ENCODE data around the gene ITIH4.

GRCh38 chr3:52830535-52831258 is at the start of gene ITIH4:
- TF ChIP-seq, protein P1, sequence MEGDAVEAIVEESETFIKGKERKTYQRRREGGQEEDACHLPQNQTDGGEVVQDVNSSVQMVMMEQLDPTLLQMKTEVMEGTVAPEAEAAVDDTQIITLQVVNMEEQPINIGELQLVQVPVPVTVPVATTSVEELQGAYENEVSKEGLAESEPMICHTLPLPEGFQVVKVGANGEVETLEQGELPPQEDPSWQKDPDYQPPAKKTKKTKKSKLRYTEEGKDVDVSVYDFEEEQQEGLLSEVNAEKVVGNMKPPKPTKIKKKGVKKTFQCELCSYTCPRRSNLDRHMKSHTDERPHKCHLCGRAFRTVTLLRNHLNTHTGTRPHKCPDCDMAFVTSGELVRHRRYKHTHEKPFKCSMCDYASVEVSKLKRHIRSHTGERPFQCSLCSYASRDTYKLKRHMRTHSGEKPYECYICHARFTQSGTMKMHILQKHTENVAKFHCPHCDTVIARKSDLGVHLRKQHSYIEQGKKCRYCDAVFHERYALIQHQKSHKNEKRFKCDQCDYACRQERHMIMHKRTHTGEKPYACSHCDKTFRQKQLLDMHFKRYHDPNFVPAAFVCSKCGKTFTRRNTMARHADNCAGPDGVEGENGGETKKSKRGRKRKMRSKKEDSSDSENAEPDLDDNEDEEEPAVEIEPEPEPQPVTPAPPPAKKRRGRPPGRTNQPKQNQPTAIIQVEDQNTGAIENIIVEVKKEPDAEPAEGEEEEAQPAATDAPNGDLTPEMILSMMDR (IDR thresholded peaks at IDR 0.05), result no peak
- TF ChIP-seq EZH2 (IDR thresholded peaks at IDR 0.05; ENCODE audit: borderline replicate concordance, insufficient read depth, low read depth, low read length, poor library complexity, severe bottlenecking), result no peak

Measured in B cell (primary cell).